Mesothelial cell of epicardium (in vitro differentiated cells): ENCODE data around the gene GALNT18. TPM values are rescaled to one million over a fixed set of nuclear protein-coding genes. Genes with fewer than 3 reads are reported as not detected.

Experiments used
- DNase-seq, 2 experiments: peaks; one replicate each; pipeline ENCODE4 v3.0.0; 2021; ENCODE audit warnings: low spot score in 2 of 2; ENCODE audit not compliant: unreplicated experiment in 2 of 2
- H3K27ac Mint-ChIP-seq: 2 replicates; pipeline ENCODE4 v1.8.0; 2021; ENCODE audit warnings: mixed read lengths
- H3K27me3 Mint-ChIP-seq: 2 replicates; pipeline ENCODE4 v1.8.0; 2021; ENCODE audit warnings: low read depth, mixed read lengths
- H3K36me3 Mint-ChIP-seq: 2 replicates; pipeline ENCODE4 v1.8.0; 2021; ENCODE audit warnings: mixed read lengths
- H3K4me1 Mint-ChIP-seq: 2 replicates; pipeline ENCODE4 v1.8.0; 2021; ENCODE audit warnings: mixed read lengths
- H3K4me3 Mint-ChIP-seq: 2 replicates; pipeline ENCODE4 v1.8.0; 2021; ENCODE audit warnings: mild to moderate bottlenecking, moderate library complexity, mixed read lengths
- H3K9me3 Mint-ChIP-seq: 2 replicates; pipeline ENCODE4 v1.8.0; 2021; ENCODE audit warnings: mixed read lengths
- total RNA-seq: library from RNA; stranded (reverse); gene quantifications from 3 replicates; pipeline ENCODE4 v1.2.1, GENCODE V29; 2021
- TF ChIP-seq, protein P1 (sequence below): fragments of 200-600 bp; sonication (generic); IDR thresholded peaks from one replicate; pipeline ENCODE4 v1.5.0; 2021; ENCODE audit warnings: antibody characterized with exemption; ENCODE audit not compliant: unreplicated experiment

Gene GALNT18
- total RNA-seq, 1 donor from 2014 or later = 4.2 TPM

DNA sequence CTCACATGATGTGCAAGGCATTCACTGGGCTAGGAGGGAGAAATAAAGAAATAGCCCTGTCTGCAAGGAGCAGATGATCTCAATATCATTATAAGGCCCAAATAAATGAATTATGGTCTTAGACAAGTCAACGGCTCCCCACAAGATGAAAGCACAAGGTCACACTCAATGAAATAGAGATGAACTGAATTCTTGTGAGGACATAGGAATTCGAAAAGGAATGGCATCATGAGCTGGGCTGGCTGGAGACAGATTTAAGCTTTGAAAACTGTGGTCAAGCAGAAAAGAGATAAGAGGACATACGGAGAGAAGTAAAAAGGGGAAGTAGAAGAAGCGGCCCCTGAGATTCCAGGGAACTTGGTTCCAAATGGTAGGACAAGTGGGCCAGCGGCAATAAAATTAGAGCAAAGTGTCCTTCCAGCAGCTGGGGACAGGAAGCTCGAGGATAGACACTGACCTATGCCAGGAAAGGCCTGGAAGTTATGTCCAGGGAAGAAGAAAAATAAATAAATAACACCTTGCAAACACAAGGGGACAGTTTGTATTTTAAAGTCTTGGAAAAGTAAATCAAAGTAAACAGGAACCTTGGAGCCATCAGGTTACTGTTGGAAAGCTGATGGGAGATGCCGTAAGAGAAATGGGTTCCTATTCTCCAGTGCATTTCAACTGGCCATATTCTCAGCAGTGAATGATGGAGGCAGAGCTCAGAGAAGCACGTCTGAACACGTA is 37.8 kb downstream of the GALNT18 start:
- DNase-seq = no peak
- TF ChIP-seq, protein P1, sequence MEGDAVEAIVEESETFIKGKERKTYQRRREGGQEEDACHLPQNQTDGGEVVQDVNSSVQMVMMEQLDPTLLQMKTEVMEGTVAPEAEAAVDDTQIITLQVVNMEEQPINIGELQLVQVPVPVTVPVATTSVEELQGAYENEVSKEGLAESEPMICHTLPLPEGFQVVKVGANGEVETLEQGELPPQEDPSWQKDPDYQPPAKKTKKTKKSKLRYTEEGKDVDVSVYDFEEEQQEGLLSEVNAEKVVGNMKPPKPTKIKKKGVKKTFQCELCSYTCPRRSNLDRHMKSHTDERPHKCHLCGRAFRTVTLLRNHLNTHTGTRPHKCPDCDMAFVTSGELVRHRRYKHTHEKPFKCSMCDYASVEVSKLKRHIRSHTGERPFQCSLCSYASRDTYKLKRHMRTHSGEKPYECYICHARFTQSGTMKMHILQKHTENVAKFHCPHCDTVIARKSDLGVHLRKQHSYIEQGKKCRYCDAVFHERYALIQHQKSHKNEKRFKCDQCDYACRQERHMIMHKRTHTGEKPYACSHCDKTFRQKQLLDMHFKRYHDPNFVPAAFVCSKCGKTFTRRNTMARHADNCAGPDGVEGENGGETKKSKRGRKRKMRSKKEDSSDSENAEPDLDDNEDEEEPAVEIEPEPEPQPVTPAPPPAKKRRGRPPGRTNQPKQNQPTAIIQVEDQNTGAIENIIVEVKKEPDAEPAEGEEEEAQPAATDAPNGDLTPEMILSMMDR = no peak
- Mint-ChIP-seq H3K36me3 (no peaks in the 10 kb centered on the region), H3K27ac (no peak overlapping the region), H3K4me3 (no peak overlapping the region), H3K27me3 (peaks cover 28% of the 10 kb centered on the region), H3K4me1 (peaks cover 12% of the 10 kb centered on the region), H3K9me3 (no peaks in the 10 kb centered on the region)

DNA sequence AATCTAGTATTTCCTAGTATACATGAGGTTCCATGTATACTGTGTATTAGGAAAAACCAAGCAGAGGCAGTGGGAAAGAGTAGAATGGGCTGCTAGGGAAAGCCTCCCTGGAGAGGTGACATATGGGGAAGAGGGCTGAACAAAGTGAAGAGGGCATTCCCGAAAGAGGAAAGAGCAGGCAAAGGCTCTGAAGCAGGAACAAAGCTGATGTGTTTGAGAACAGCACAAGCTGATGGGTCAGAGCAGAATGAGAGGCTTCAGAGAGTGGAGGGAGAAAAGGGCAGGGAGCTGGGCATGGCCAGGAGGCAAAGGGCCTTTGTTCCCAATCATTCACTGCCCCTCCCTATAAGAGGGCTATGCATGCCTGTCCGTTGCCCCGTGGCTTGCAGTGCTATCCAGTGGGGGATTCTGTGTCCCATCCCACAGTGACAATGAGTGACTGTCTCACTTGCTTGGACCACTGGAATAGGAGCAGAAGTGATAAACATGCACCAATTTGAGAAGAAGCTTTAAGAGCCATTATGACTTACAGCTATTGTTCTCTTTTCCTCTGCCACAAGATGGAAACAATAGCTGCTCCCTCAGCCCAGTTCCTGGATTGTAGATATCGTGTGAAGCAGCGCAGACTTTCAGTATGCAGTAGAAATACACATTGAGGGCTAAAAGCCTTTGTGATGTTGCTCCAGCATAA is 39.6 kb downstream of the GALNT18 start:
- H3K4me3 Mint-ChIP-seq = no peak overlapping the region
- no peaks in the 10 kb centered on the region for H3K9me3 Mint-ChIP-seq
- peaks cover 13% of the 10 kb centered on the region for H3K4me1 Mint-ChIP-seq
- no peak overlapping the region for H3K27ac Mint-ChIP-seq
- TF ChIP-seq, protein P1 = no peak
- DNase-seq = no peak
- no peaks in the 10 kb centered on the region for H3K36me3 Mint-ChIP-seq
- H3K27me3 Mint-ChIP-seq = peaks cover 30% of the 10 kb centered on the region

DNA sequence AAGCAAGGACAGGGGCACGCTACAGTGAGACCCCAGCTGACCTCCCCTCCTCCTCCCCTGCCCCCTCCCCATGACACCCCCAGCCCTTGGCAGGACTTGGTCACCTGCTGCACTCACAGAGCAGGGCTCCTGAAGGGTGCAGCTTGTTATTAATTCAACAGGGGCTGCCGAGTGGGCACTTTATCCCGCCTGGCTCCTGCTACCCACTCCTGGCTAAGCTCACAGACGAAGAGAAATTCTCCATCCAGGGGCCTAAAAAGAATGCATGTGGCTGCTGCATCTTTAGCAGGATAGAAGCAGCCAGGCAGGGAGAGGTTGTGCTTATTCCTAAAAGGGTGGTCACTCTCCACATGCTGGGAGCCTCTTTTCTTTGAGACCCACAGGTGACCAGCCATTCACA is 40.3 kb downstream of the GALNT18 start:
- no peak overlapping the region for H3K27ac Mint-ChIP-seq
- H3K36me3 Mint-ChIP-seq = no peaks in the 10 kb centered on the region
- no peak for DNase-seq
- H3K9me3 Mint-ChIP-seq = no peaks in the 10 kb centered on the region
- no peak overlapping the region for H3K4me3 Mint-ChIP-seq
- H3K27me3 Mint-ChIP-seq = peaks cover 30% of the 10 kb centered on the region
- TF ChIP-seq, protein P1 = no peak
- H3K4me1 Mint-ChIP-seq = peaks cover 13% of the 10 kb centered on the region

DNA sequence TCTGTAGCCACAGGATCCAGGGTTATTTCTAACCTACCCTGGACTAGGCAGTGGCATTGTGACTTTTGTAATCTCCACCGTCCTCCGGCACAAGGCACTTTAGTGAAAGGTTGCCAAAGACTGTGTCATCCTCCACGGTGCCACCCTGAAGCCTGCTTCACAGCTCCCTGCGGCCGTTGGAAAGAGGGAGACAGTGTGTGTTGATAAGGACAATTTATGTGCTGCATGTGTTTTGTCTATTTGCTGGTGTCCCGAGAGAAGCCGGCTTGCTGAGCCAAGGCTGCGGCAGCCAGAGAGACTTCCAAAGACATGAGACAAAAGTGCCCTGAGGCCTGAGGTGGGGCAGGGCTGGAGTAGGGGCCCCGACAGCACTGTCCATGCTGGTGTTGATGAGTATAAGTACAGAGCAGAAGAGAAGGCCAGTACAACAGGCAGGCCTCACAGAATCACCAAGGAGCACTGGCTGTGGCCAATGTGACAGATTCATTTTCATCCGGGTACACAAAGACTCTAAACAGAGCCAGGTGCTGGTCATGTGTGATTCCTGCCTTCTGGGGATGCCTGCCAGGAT is 40.9 kb downstream of the GALNT18 start:
- Mint-ChIP-seq H3K27ac (no peak overlapping the region), H3K27me3 (peaks cover 30% of the 10 kb centered on the region), H3K36me3 (no peaks in the 10 kb centered on the region), H3K4me1 (peaks cover 13% of the 10 kb centered on the region), H3K9me3 (no peaks in the 10 kb centered on the region), H3K4me3 (no peak overlapping the region)
- DNase-seq = no peak
- TF ChIP-seq, protein P1 = no peak

DNA sequence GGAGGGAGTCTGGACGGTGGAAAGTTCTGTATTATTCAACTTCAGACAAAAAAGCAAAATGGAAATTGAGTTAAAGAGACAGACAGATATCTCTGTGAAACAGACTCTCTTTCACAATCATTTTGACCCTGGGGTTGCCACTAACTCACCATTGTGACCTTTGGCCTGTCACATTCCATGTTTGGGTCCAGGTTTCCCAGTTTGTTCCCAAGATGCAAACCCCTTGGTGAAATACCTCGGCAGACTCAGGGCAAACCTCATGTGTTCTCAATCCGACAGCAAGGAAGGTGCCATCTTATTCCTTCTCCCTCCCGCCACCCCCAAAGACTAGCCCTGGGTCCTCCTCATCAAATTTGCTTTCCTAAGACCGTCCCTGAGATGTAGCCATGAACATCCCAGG is 41.8 kb downstream of the GALNT18 start:
- TF ChIP-seq, protein P1 = no peak
- Mint-ChIP-seq H3K27me3 (peaks cover 30% of the 10 kb centered on the region), H3K27ac (no peak overlapping the region), H3K9me3 (no peaks in the 10 kb centered on the region), H3K4me3 (no peak overlapping the region), H3K36me3 (no peaks in the 10 kb centered on the region), H3K4me1 (peaks cover 13% of the 10 kb centered on the region)
- no peak for DNase-seq
